H1 (cell line): ENCODE measurements around the gene USP54.

Experiments used
- POLR2A ChIP-seq, 2 experiments: IDR thresholded peaks; 1 replicate in 1 of 2; 2 replicates in 1 of 2; pipeline ENCODE4 v1.6.1; 2011; ENCODE audit warnings: low read depth in 2 of 2, low read length in 2 of 2, mild to moderate bottlenecking in 2 of 2; ENCODE audit errors: control extremely low read depth in 1 of 2
- RXRA ChIP-seq: IDR thresholded peaks from 2 replicates; pipeline ENCODE4 v1.6.1; 2011; ENCODE audit warnings: low read depth, mild to moderate bottlenecking, low read length, moderate library complexity; ENCODE audit not compliant: insufficient read depth
- SIN3A ChIP-seq, 2 experiments: IDR thresholded peaks in 1 of 2; conservative IDR thresholded peaks in 1 of 2; 2 replicates each; pipeline ENCODE4 v1.6.1; 2011 to 2012; ENCODE audit warnings: low read length in 2 of 2, improper control_type of control experiment in 1 of 2, low read depth in 1 of 2, mild to moderate bottlenecking in 1 of 2
- TAF1 ChIP-seq: IDR thresholded peaks from 2 replicates; pipeline ENCODE4 v1.6.1; 2011; ENCODE audit warnings: mild to moderate bottlenecking, low read depth, low read length
- TEAD4 ChIP-seq: IDR thresholded peaks from 2 replicates; pipeline ENCODE4 v1.6.1; 2012; ENCODE audit warnings: low read depth, low read length, inconsistent platforms, mixed read lengths
- TF ChIP-seq, protein P1 (sequence below), 3 experiments: IDR thresholded peaks; 1 replicate in 2 of 3; 2 replicates in 1 of 3; pipeline versions ENCODE4 v1.5.1 to v1.6.1; 2011; ENCODE audit warnings: low read length in 3 of 3, mild to moderate bottlenecking in 3 of 3, inconsistent platforms in 2 of 3, low read depth in 1 of 3, moderate library complexity in 1 of 3; ENCODE audit not compliant: insufficient read depth in 1 of 3; ENCODE audit errors: control extremely low read depth in 1 of 3
- TF ChIP-seq, protein P2 (sequence below): IDR thresholded peaks from 2 replicates; pipeline ENCODE4 v1.6.1; 2011; ENCODE audit warnings: low read depth, mild to moderate bottlenecking, low read length; ENCODE audit not compliant: insufficient read depth
- TF ChIP-seq, protein P3 (sequence below): IDR thresholded peaks from 2 replicates; pipeline ENCODE4 v1.6.1; 2012; ENCODE audit warnings: inconsistent platforms

DNA sequence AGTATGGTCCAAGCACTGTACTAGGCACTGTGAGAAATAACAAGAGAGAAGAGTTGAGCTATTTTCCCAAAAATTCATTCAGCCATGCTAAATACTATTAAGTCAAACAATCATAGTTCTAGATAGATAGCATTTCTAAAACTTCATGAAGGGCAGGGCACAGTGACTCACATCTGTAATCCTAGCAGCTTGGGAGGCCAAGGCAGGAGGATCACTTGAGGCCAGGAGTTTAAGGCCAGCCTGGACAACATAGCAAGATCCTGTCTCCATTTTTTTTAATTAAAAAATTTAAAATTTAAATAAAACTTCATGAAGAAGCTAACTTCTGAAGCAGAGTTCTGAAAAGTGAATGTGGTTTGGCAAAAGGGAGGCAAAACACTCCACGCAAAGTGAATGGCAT, 29.9 kb downstream of the USP54 start:
- TF ChIP-seq POLR2A (IDR thresholded peaks at IDR 0.05; ENCODE audit: control extremely low read depth in 1 of 2, low read depth in 2 of 2, low read length in 2 of 2), result no peak
- TF ChIP-seq, protein P1, sequence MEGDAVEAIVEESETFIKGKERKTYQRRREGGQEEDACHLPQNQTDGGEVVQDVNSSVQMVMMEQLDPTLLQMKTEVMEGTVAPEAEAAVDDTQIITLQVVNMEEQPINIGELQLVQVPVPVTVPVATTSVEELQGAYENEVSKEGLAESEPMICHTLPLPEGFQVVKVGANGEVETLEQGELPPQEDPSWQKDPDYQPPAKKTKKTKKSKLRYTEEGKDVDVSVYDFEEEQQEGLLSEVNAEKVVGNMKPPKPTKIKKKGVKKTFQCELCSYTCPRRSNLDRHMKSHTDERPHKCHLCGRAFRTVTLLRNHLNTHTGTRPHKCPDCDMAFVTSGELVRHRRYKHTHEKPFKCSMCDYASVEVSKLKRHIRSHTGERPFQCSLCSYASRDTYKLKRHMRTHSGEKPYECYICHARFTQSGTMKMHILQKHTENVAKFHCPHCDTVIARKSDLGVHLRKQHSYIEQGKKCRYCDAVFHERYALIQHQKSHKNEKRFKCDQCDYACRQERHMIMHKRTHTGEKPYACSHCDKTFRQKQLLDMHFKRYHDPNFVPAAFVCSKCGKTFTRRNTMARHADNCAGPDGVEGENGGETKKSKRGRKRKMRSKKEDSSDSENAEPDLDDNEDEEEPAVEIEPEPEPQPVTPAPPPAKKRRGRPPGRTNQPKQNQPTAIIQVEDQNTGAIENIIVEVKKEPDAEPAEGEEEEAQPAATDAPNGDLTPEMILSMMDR (IDR thresholded peaks at IDR 0.05; ENCODE audit: control extremely low read depth in 1 of 3, insufficient read depth in 1 of 3, low read depth in 1 of 3, low read length in 3 of 3), result no peak
- no peak for TF ChIP-seq TEAD4
- TF ChIP-seq TAF1, result no peak
- TF ChIP-seq, protein P2, sequence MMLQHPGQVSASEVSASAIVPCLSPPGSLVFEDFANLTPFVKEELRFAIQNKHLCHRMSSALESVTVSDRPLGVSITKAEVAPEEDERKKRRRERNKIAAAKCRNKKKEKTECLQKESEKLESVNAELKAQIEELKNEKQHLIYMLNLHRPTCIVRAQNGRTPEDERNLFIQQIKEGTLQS, result no peak
- TF ChIP-seq SIN3A (conservative IDR thresholded peaks at IDR 0.05 in 1 of 2, IDR thresholded peaks at IDR 0.05 in 1 of 2; ENCODE audit: low read depth in 1 of 2, low read length in 2 of 2), result no peak
- no peak for TF ChIP-seq RXRA
- TF ChIP-seq, protein P3, sequence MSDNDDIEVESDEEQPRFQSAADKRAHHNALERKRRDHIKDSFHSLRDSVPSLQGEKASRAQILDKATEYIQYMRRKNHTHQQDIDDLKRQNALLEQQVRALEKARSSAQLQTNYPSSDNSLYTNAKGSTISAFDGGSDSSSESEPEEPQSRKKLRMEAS, result no peak
